Measurements from ENCODE around the gene POR. TPM values are rescaled to one million over a fixed set of nuclear protein-coding genes. Genes with fewer than 3 reads are reported as not detected.

POR gene
- total and polyA plus RNA-seq, 2 of the 8 experiments (the other 6 are each of a cell fraction or from before 2014, with no cell fraction given): 98.7 to 144 TPM

DNA sequence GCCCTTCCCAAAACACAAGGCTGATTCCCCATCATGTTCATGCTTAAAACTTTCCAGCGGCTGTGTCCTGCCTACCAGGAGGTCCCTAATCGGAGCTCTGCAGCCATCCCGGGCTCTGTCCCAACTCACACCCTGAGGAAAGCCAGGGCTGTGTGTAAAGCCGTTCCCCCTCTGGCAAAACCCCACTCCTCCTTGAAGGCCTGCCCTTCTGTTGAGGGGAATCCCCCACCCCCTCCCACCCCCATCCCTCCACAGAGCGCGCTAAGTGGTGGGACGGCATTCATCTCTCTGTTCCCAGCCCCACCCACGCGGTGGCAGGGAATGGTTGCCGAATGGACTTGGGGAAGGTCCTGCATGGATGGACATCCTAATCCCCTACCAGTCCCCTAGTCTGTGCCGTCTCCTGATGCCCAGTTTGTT lies 80.1 kb downstream of the POR start:
- peak overlapping the region; percentile 56 for H4K5ac ChIP-seq (ENCODE audit: insufficient read length, low read depth, low read length)
- no peak for FAIRE-seq
- no peak overlapping the region for H2BK120ac ChIP-seq (replicated peaks; ENCODE audit: low read depth, low read length)
- H3K4me3 ChIP-seq (ENCODE audit: extremely low read depth in 1 of 4, insufficient read depth in 2 of 4, low read depth in 3 of 4, low read length in 4 of 4): peak overlapping the region; percentile 35 to 96 (median 46); a peak in 6 of 8 replicates
- H3K27ac ChIP-seq (ENCODE audit: low read depth, low read length): no peak overlapping the region
- no peak overlapping the region for H2BK20ac ChIP-seq (ENCODE audit: low read length)
- H3K56ac ChIP-seq (replicated peaks; ENCODE audit: insufficient read length, low read depth, low read length): no peak overlapping the region
- no peaks in the 10 kb centered on the region for H3K9me3 ChIP-seq (ENCODE audit: insufficient read depth in 2 of 2, low read depth in 1 of 2, low read length in 1 of 2)
- H4K8ac ChIP-seq (ENCODE audit: extremely low read depth, insufficient read depth, low read length): no peak overlapping the region
- H2BK5ac ChIP-seq (ENCODE audit: low read depth, low read length): peak overlapping the region; percentile 81
- H3K27me3 ChIP-seq (replicated peaks in 1 of 4; ENCODE audit: control insufficient read depth in 3 of 4, extremely low read depth in 1 of 4, insufficient read depth in 3 of 4, low read length in 3 of 4): no peaks in the 10 kb centered on the region
- H3K23me2 ChIP-seq (ENCODE audit: low read depth, low read length): peaks cover 12% of the 10 kb centered on the region; the same call in 1 of the 2 replicates
- no peak for DNase-seq (ENCODE audit: low read depth in 1 of 2, low spot score in 2 of 2)
- peak overlapping the region; percentile 68 for H4K91ac ChIP-seq (replicated peaks; ENCODE audit: insufficient read length, low read length)
- peak overlapping the region; percentile 53 for H3K4ac ChIP-seq (replicated peaks; ENCODE audit: insufficient read length, low read depth, low read length)
- ChIA-PET POLR2A (ENCODE audit: partially characterized antibody) (interaction anchor here (0.6 to 2.1 kb wide), 5 partner anchors 17 to 130 kb away, joined by 3 to 5 read pairs (median 4); partner anchors contain the start of genes MDH2 and STYXL1), CTCF (ENCODE audit: partially characterized antibody) (interaction anchor here (6.3 kb wide), 1 partner anchor 24 kb away, joined by 41 read pairs; no protein-coding TSS in a partner anchor)
- peaks cover 0 to 23% (median 15%) of the 10 kb centered on the region in 4 experiments; a peak in 6 of 7 replicates for H3K4me1 ChIP-seq (replicated peaks in 1 of 4; ENCODE audit: control insufficient read depth in 3 of 4, insufficient read depth in 4 of 4, low read length in 3 of 4)
- no peaks in the 10 kb centered on the region for H3K79me1 ChIP-seq (ENCODE audit: low read depth, low read length)
- H3K14ac ChIP-seq (ENCODE audit: insufficient read length): no peak overlapping the region
- 78% methylated on average over 11 of the region's 11 CpGs; no CpG with 5 or more reads in 1 of the 2 experiments for WGBS, 2 experiments (ENCODE audit: extremely low coverage in 1 of 2, insufficient coverage in 1 of 2, insufficient read length in 1 of 2, insufficient replicate concordance in 2 of 2, low coverage in 1 of 2, low lambda C conversion rate in 2 of 2, missing lambda C conversion rate in 1 of 2)
- H2BK12ac ChIP-seq (ENCODE audit: low read depth, low read length): peak overlapping the region; percentile 60; the same call in 1 of the 2 replicates
- 0 out of 2 replicates have a peak overlapping the region, but pooled peaks have one; percentile 31 for H2BK15ac ChIP-seq (ENCODE audit: low read length)
- peak overlapping the region in 2 of 4 experiments; percentile 60 to 68; a peak in 3 of 7 replicates for H3K9ac ChIP-seq (replicated peaks in 1 of 4; ENCODE audit: extremely low read depth in 1 of 4, low read depth in 3 of 4, low read length in 3 of 4)
- peak overlapping the region; percentile 78 for H3K18ac ChIP-seq (ENCODE audit: extremely low read depth, low read length)
- H3K79me2 ChIP-seq (ENCODE audit: control insufficient read depth in 1 of 2, insufficient read depth in 2 of 2, low read length in 2 of 2): no peaks in the 10 kb centered on the region
- no peaks in the 10 kb centered on the region for H4K20me1 ChIP-seq (replicated peaks in 1 of 2; ENCODE audit: control insufficient read depth in 1 of 2, insufficient read depth in 2 of 2, low read length in 2 of 2)
- peak overlapping the region; percentile 62 to 96 for H3K4me2 ChIP-seq (ENCODE audit: insufficient read depth in 1 of 2, low read depth in 2 of 2, low read length in 2 of 2)
- H2AFZ ChIP-seq (ENCODE audit: low read length): 0 out of 2 replicates have a peak overlapping the region, but pooled peaks have one; percentile 47
- H3K23ac ChIP-seq (ENCODE audit: insufficient read length): no peak overlapping the region
- no peak overlapping the region for H2AK5ac ChIP-seq (ENCODE audit: low read depth, low read length)
- H3K36me3 ChIP-seq (ENCODE audit: control insufficient read depth in 2 of 4, insufficient read depth in 4 of 4, low read length in 3 of 4): no peaks in the 10 kb centered on the region; a peak in 1 of 8 replicates
- no peak for TF ChIP-seq RNF2 (IDR thresholded peaks at IDR 0.05; ENCODE audit: borderline replicate concordance, low read depth, low read length, missing control alignments, poor library complexity, severe bottlenecking)
- TF ChIP-seq ZNF274 (IDR thresholded peaks at IDR 0.05; ENCODE audit: borderline replicate concordance, extremely low read depth, low read length): no peak
- no peak for TF ChIP-seq POLR2AphosphoS5 (IDR thresholded peaks at IDR 0.05; ENCODE audit: low read depth, low read length)
- no peak for TF ChIP-seq SUZ12 (IDR thresholded peaks at IDR 0.05; ENCODE audit: low read length)
- TF ChIP-seq CBX5 (IDR thresholded peaks at IDR 0.05; ENCODE audit: low read depth, low read length): no peak
- no peak for TF ChIP-seq GTF2F1 (IDR thresholded peaks at IDR 0.05; ENCODE audit: borderline replicate concordance, low read depth, low read length)
- TF ChIP-seq RFX5 (IDR thresholded peaks at IDR 0.05; ENCODE audit: borderline replicate concordance, low read depth, low read length): no peak
- TF ChIP-seq BCL11A (IDR thresholded peaks at IDR 0.05; ENCODE audit: low read depth in 2 of 2, low read length in 2 of 2): no peak
- no peak for TF ChIP-seq CREB1 (IDR thresholded peaks at IDR 0.05)
- TF ChIP-seq CBX8 (IDR thresholded peaks at IDR 0.05; ENCODE audit: borderline replicate concordance, low read depth, low read length): no peak
- TF ChIP-seq TAF1 (IDR thresholded peaks at IDR 0.05; ENCODE audit: low read depth, low read length): no peak
- TF ChIP-seq, protein P1, sequence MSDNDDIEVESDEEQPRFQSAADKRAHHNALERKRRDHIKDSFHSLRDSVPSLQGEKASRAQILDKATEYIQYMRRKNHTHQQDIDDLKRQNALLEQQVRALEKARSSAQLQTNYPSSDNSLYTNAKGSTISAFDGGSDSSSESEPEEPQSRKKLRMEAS (IDR thresholded peaks at IDR 0.05): no peak
- TF ChIP-seq CHD2 (IDR thresholded peaks at IDR 0.05; ENCODE audit: low read length): no peak
- TF ChIP-seq SIRT6 (IDR thresholded peaks at IDR 0.05; ENCODE audit: low read length): no peak
